H9 (cell line): ENCODE data around the gene TTC21B. TPM values are rescaled to one million over a fixed set of nuclear protein-coding genes. Genes with fewer than 3 reads are reported as not detected.

Experiments
- DNase-seq: peaks from one replicate; pipeline ENCODE4 v3.0.0-alpha.2; 2017
- H2AFZ ChIP-seq: one replicate; pipeline ENCODE4 v1.6.1; 2013; ENCODE audit warnings: mild to moderate bottlenecking, low read length, control low read depth, moderate library complexity
- H2AK5ac ChIP-seq: 2 replicates; pipeline ENCODE4 v1.6.1; 2013; ENCODE audit warnings: low read length, control low read depth, mixed read lengths; ENCODE audit not compliant: insufficient read length
- H2BK120ac ChIP-seq: one replicate; pipeline ENCODE4 v1.6.1; 2013; ENCODE audit warnings: low read depth, mild to moderate bottlenecking, low read length, control low read depth, inconsistent platforms; ENCODE audit not compliant: poor library complexity, severe bottlenecking
- H2BK12ac ChIP-seq: 2 replicates; pipeline ENCODE4 v1.6.1; 2013; ENCODE audit warnings: low read length, control low read depth, mixed read lengths, low read depth; ENCODE audit not compliant: insufficient read length
- H2BK15ac ChIP-seq: 2 replicates; pipeline ENCODE4 v1.6.1; 2013; ENCODE audit warnings: low read depth, low read length, control low read depth
- H2BK20ac ChIP-seq: one replicate; pipeline ENCODE4 v1.6.1; 2013; ENCODE audit warnings: low read depth, mild to moderate bottlenecking, low read length, control low read depth, inconsistent platforms; ENCODE audit not compliant: poor library complexity, severe bottlenecking
- H2BK5ac ChIP-seq: 2 replicates; pipeline ENCODE4 v1.6.1; 2013; ENCODE audit warnings: low read length, control low read depth, mixed read lengths; ENCODE audit not compliant: insufficient read length
- H3K14ac ChIP-seq: 2 replicates; pipeline ENCODE4 v1.6.1; 2013; ENCODE audit warnings: low read length, control low read depth; ENCODE audit not compliant: insufficient read depth
- H3K18ac ChIP-seq: 2 replicates; pipeline ENCODE4 v1.6.1; 2013; ENCODE audit warnings: low read depth, mild to moderate bottlenecking, mixed read lengths, low read length, control low read depth; ENCODE audit not compliant: insufficient read length
- H3K23ac ChIP-seq: 2 replicates; pipeline ENCODE4 v1.6.1; 2013; ENCODE audit warnings: low read length, control low read depth, mixed read lengths, low read depth; ENCODE audit not compliant: insufficient read length
- H3K23me2 ChIP-seq: 2 replicates; pipeline ENCODE4 v1.6.1; 2013; ENCODE audit warnings: low read depth, mild to moderate bottlenecking, mixed read lengths, low read length, control low read depth; ENCODE audit not compliant: insufficient read length, poor library complexity, severe bottlenecking
- H3K27ac ChIP-seq: 2 replicates; pipeline ENCODE4 v1.5.1; 2013; ENCODE audit warnings: low read length, control low read depth, mixed read lengths, low read depth; ENCODE audit not compliant: insufficient read length
- H3K27me3 ChIP-seq: 2 replicates; pipeline ENCODE4 v1.6.1; 2013; ENCODE audit warnings: low read length, control low read depth, inconsistent platforms; ENCODE audit not compliant: insufficient read depth
- H3K4ac ChIP-seq: 2 replicates; pipeline ENCODE4 v1.6.1; 2013; ENCODE audit warnings: low read depth, mild to moderate bottlenecking, control low read depth, inconsistent platforms, low read length, moderate library complexity
- H3K4me1 ChIP-seq: 2 replicates; pipeline ENCODE4 v1.6.1; 2013; ENCODE audit warnings: low read length, control low read depth, inconsistent platforms; ENCODE audit not compliant: insufficient read depth
- H3K4me2 ChIP-seq: 2 replicates; pipeline ENCODE4 v1.6.1; 2013; ENCODE audit warnings: low read length, control low read depth, mixed read lengths; ENCODE audit not compliant: insufficient read length, insufficient read depth
- H3K56ac ChIP-seq: 2 replicates; pipeline ENCODE4 v1.6.1; 2013; ENCODE audit warnings: low read depth, mild to moderate bottlenecking, mixed read lengths, low read length, control low read depth; ENCODE audit not compliant: insufficient read length
- H3K79me1 ChIP-seq: 2 replicates; pipeline ENCODE4 v1.6.1; 2013; ENCODE audit warnings: low read depth, mild to moderate bottlenecking, moderate library complexity, low read length, control low read depth, inconsistent platforms; ENCODE audit not compliant: insufficient read depth, poor library complexity, severe bottlenecking
- H3K79me2 ChIP-seq: 2 replicates; pipeline ENCODE4 v1.6.1; 2013; ENCODE audit warnings: low read length, control low read depth, inconsistent platforms; ENCODE audit not compliant: insufficient read depth
- H3K9ac ChIP-seq: 2 replicates; pipeline ENCODE4 v1.6.1; 2013; ENCODE audit warnings: low read length, control low read depth, mixed read lengths; ENCODE audit not compliant: insufficient read length; ENCODE audit errors: extremely low read depth
- H3K9me3 ChIP-seq: one replicate; pipeline ENCODE4 v1.6.1; 2013; ENCODE audit warnings: low read depth, low read length, inconsistent platforms; ENCODE audit not compliant: control insufficient read depth
- H3T11ph ChIP-seq: one replicate; pipeline ENCODE4 v1.6.1; 2013; ENCODE audit warnings: mild to moderate bottlenecking, low read length, control low read depth, inconsistent platforms
- H4K20me1 ChIP-seq: one replicate; pipeline ENCODE4 v1.6.1; 2013; ENCODE audit not compliant: control insufficient read depth, insufficient read length, insufficient read depth
- H4K5ac ChIP-seq: 2 replicates; pipeline ENCODE4 v1.6.1; 2013; ENCODE audit warnings: low read depth, mild to moderate bottlenecking, mixed read lengths, low read length, control low read depth; ENCODE audit not compliant: insufficient read length
- H4K8ac ChIP-seq: replicated peaks from 2 replicates; pipeline ENCODE4 v1.6.1; 2013; ENCODE audit warnings: low read length, control low read depth, mixed read lengths, low read depth; ENCODE audit not compliant: insufficient read length
- H4K91ac ChIP-seq: 2 replicates; pipeline ENCODE4 v1.6.1; 2013; ENCODE audit warnings: low read depth, mild to moderate bottlenecking, moderate library complexity, mixed read lengths, low read length, control low read depth; ENCODE audit not compliant: insufficient read length
- H3K27ac Mint-ChIP-seq, 3 experiments: 2 replicates in 2 of 3; 3 replicates in 1 of 3; pipeline ENCODE4 v1.8.0; 2020 to 2021; ENCODE audit warnings: mixed read lengths in 3 of 3, mild to moderate bottlenecking in 1 of 3, moderate library complexity in 1 of 3
- H3K27me3 Mint-ChIP-seq: 2 replicates; pipeline ENCODE4 v1.8.0; 2021; ENCODE audit warnings: low read depth, mild to moderate bottlenecking, moderate library complexity, mixed read lengths
- H3K36me3 Mint-ChIP-seq, 3 experiments: 2 replicates in 2 of 3; 3 replicates in 1 of 3; pipeline ENCODE4 v1.8.0; 2020 to 2021; ENCODE audit warnings: low read depth in 3 of 3, mixed read lengths in 3 of 3; ENCODE audit not compliant: insufficient read depth in 1 of 3
- H3K4me1 Mint-ChIP-seq, 2 experiments: 2 replicates each; pipeline ENCODE4 v1.8.0; 2020; ENCODE audit warnings: mixed read lengths in 2 of 2
- H3K4me3 Mint-ChIP-seq, 2 experiments: 2 replicates in 1 of 2; 3 replicates in 1 of 2; pipeline ENCODE4 v1.8.0; 2020 to 2021; ENCODE audit warnings: mild to moderate bottlenecking in 2 of 2, mixed read lengths in 2 of 2, moderate library complexity in 1 of 2
- H3K9me3 Mint-ChIP-seq, 2 experiments: 2 replicates in 1 of 2; 3 replicates in 1 of 2; pipeline ENCODE4 v1.8.0; 2020; ENCODE audit warnings: mild to moderate bottlenecking in 2 of 2, mixed read lengths in 2 of 2, moderate library complexity in 1 of 2
- CTCF ChIP-seq: fragments of 200-600 bp; sonication (generic); conservative IDR thresholded peaks from 3 replicates; pipeline ENCODE4 v1.8.0; 2021; ENCODE audit warnings: antibody characterized with exemption, mild to moderate bottlenecking
- WGBS: extraction: QIAGEN DNeasy Blood & Tissue Kit; methylation state at CpG from one replicate; pipeline ENCODE4 v1.1.7; 2013; ENCODE audit warnings: missing lambda C conversion rate, low lambda C conversion rate, mixed read lengths; ENCODE audit not compliant: insufficient read length; ENCODE audit errors: extremely low coverage; 5-methylcytosine and 5-hydroxymethylcytosine counted together
- total RNA-seq: library from RNA; stranded (reverse); gene quantifications from 2 replicates; pipeline ENCODE4 v1.2.1, GENCODE V29; 2021

The TTC21B gene
- total RNA-seq, 1 experiment from 2014 or later = 16.6 TPM

GRCh38 chr2:165898381-165898780, 55.2 kb downstream of the TTC21B start:
- Mint-ChIP-seq H3K36me3 (peaks cover 16 to 51% (median 50%) of the 10 kb centered on the region in 3 experiments; a peak in 6 of 7 replicates), H3K9me3 (no peaks in the 10 kb centered on the region), H3K4me1 (peaks cover 6 to 8% of the 10 kb centered on the region in 2 experiments), H3K4me3 (no peak overlapping the region), H3K27ac (0 out of 7 replicates have a peak overlapping the region, but pooled peaks of 1 of the 3 experiments have one; percentile 0), H3K27me3 (no peaks in the 10 kb centered on the region)
- Histone ChIP-seq H2AK5ac (no peak overlapping the region), H4K8ac (no peak overlapping the region), H3K4me1 (no peaks in the 10 kb centered on the region), H3K27ac (no peak overlapping the region), H3K23ac (no peak overlapping the region), H2BK12ac (no peak overlapping the region), H3K23me2 (no peaks in the 10 kb centered on the region), H4K20me1 (no peaks in the 10 kb centered on the region), H3K9me3 (no peaks in the 10 kb centered on the region), H3K4ac (no peak overlapping the region), H3K79me2 (no peaks in the 10 kb centered on the region), H3K27me3 (no peaks in the 10 kb centered on the region), H3K56ac (no peak overlapping the region), H2BK120ac (no peak overlapping the region), H4K5ac (no peak overlapping the region), H2AFZ (no peak overlapping the region), H3K4me2 (no peak overlapping the region), H2BK20ac (no peak overlapping the region), H3K18ac (no peak overlapping the region), H3K9ac (no peak overlapping the region), H3K14ac (no peak overlapping the region), H2BK15ac (no peak overlapping the region), H3K79me1 (no peaks in the 10 kb centered on the region), H4K91ac (no peak overlapping the region), H2BK5ac (no peak overlapping the region), H3T11ph (no peak overlapping the region)
- TF ChIP-seq CTCF = no peak
- WGBS = no CpG with 5 or more reads among the region's 4 CpGs
- DNase-seq = no peak
